MV-4-11 (cell line): Measurements from ENCODE around the gene DDC.

Source experiments
- DNase-seq: peaks from one replicate; lab custom pipeline; 2025; lab: John Stamatoyannopoulos, UW

The DDC gene

DNA sequence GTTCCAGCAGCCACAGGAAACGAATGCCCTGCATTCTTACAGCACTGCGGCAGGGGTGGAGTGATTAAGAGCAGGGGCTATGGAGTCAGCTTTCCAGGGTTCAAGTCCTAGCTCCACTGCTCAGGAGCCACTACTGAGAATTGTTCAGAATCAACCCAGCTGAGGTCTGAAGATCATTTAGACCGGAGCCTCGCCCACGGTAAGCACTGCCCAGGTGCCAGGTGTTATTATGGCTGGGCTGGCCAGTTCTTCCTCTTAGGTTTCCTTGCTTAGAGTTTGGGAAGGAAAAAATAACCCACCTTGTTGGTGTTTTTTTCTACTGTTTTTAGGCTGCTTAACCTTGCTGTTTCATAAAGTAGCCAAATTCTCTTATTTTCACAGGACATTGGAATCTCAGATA is 110.2 kb downstream of the DDC start:
- DNase-seq: no peak

DNA sequence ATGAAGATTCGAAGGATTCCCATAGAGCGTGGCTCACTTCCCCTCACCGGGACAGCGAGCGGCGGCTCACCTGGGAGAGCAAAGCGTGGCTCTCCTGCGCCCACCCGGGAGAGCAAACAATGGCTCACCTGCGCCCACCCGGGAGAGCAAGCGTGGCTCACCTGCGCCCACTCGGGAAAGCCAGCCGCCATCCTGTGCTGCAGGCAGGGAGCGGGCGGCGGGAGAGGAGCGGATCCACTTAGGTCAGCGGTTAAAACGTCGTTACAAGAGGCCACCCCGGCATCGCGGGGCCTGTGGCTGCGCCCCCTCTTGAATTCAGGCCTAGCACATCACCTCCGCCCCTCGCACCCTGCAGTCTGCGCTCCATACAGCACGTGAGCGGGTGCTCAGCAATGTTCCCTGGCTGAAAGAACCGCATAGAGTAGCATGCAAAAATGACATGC is 114.6 kb downstream of the DDC start:
- DNase-seq: no peak

DNA sequence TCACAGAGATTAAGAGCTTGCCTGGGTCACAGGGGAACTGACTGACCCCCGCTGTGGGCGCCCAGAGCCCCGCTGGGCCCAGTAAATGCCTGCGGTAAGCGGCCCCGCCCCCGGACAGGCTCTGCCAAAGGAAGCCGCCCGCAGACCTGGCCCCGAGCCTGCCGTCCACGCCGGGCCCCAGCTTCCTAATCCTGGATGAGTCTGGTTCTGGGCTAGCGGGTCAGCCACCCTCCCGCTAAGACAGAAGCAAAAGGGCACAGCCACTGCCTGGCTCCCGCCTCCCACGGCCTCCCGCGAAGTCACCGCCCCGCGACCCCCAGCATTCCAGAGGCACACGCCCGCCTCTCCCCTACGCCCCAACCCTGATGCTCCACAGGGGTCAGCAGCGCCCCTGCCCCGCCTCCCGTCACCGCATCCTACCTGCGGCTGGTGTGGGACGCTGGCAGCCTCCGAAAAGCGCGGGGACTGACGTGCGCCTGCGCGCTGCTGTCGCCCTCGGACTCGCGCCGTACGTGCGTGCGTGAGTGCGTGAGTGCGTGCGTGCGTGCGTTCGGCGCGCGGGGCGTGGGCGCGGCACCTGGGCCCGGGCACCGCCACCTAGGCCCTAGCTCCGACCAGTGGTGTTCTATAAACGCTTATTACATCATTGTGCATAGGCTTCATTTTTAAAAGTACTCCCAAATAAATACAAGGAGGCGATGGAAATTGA is 115.2 kb downstream of the DDC start, which contains the start of gene FIGNL1:
FIGNL1 (minus strand) TSS at position 470 of the 709 bp plus-strand sequence. CDS start 3,063 bp downstream, outside the sequence.
- peak; percentile 75 for DNase-seq

DNA sequence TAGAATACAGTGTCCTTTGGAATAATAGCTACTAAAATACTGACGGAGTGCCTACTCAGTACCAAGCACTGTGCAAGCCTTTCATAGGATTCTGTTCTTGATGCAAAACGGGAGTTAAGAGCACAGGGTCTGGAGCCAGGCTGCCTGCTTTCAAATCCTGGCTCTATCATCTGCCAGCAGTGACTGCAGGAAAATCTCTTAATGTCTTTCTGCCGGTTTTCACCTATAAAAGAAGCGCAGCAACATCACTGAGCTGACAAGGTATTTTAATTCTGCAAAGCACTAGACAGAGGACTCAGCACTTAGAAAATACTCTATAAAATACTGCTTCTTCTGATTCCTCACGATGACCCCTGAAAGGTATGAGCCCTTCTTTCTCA is 115.7 kb downstream of the DDC start:
- DNase-seq: no peak

DNA sequence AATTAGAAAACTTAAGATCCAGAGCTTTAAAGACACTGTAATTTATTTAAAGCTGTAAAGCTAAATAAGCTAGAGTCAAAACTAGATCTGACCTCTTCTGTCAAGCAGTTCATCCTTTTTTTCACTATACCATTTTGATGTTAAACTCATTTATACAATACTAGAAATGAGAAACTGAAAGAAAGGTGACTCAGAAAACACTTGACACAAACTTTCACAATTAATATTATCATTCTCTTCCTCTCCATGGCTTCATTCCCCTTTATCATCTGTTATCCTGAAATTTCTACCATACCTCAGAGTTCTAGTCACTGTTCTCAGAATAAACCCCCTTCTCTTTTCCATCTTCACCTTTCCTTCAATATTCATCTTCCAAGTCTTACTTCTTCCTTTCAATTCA is 116.4 kb downstream of the DDC start:
- DNase-seq: no peak

DNA sequence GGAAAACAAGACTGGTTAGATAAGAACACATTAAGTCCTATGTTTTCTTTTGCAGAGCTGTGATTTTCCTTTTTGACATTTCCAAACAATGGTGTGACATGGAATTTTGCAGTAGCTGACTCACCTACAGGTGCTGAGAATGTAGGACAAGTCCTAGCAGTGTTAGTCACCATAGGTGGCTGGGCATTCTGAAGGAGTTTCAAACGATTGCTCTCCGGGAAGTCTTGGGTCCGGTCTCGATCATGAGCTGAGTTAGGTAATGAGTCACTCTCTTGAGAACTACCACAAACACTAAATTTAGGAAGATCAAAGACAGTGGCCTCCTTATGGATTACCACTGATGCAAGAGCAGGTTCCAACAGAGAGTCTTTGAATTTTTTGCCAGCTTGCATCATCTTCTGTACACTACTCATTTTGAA is 118.7 kb downstream of the DDC start:
- peak; percentile 89 for DNase-seq

DNA sequence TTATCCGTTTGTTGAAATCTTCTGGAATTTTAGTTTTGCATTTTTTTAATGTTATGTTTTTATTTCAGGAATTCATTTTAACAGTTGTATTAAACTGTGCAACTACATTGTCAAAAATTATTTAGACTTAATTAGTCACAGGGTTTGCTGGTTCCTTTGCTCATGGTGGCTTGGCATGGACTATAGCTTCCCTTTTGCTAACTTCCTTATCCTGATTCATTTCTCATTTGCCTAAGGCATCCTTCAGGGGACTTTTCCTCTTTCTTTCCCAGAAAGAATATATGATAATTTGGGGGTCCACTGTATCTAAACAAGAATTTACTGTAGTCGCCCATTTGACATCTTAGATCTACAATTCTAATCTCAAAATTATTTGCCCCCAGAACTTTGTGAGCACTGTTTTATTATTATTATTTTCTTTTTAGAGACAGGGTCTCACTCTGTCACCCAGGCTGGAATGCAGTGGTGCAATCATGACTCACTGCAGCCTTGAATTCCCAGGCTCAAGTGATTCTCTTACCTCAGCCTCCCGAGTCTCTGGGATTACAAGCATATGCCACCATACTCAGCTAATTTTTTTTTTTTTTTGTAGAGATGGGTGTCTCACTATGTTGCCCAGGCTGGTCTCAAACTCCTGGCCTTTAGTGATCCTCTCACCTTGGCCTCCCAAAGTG is 128.9 kb downstream of the DDC start:
- peak; percentile 13 for DNase-seq

DNA sequence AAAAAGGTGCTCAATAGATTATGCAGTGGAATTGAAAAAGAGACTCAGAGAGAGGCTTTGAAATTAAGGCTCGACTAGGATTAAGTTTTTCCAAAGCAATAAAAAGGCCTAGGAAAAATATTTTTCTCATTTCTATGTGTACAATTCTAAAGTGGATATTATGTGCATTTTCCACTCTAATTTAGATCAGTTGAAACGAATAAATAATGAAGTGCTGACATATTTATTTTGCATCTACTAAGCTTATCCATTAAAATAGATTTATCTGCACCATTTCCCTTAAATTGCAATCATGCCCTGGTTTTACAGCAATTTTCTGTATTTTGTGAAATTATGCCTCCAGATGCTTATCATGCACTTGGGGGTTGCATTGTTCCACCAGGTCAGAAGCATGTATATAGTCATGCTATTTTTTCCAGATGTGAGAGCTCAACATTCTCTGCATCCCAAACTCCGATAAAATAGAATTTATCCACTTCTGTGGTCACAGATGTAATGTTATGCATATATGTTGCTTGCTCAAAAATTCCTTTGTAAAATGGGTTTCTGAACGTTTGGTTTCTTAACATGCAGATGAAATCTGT is 133.4 kb downstream of the DDC start:
- no peak for DNase-seq

DNA sequence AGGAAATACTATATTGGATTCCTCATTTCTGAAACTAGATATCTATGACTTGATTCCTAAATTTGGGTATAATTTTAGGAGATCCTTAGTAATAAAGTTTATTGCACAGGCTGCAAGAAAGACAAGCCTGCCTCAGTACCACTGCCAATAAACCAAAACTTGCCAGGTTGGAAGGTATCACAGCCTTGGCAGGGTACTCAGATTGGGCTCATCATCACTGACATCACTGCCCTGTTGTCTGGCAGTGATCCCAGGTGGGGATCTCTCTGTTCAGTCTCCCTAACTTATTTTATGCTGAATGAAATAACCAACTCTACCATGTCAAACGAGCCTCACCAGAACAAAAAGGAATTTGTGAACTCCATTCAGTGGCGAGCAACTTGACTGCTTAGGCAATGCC is 133.9 kb downstream of the DDC start:
- no peak for DNase-seq

DNA sequence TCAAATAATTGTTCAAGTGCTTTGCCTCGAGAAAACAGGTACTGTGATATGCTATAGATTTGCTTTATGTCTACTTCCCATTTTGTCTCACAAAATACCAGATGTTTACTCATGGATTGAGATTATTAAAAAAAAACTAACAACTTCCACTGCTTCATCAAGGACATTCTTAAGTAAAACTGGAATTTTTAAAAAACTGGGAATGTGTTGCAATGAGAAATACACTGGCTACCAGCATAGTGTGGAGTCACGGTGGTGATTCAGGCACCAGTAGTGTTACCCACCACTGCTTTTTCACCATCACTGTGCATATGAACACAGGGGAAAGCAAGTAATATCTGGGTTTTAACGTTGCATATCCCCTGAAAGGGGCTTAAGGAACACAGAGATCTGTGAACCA is 136.3 kb downstream of the DDC start:
- DNase-seq: no peak

DNA sequence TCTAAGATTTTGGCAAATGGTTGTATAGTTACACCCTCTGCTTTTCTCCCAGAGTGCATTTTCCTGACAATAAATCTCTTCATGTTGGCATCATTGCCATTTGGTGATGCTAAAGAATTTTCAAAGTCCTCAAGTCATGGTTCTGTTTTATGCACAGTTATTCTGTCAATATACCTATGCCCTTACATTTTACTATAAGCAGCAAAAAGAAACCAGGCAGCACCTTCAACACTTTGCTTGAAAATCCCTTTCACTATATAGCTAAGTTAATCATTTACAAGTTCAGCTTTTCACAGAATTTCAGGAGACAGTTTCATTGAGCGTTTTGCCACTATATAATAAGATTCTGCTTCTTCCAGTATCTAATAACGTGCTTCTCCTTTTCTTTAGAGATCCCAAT is 137.7 kb downstream of the DDC start:
- no peak for DNase-seq

DNA sequence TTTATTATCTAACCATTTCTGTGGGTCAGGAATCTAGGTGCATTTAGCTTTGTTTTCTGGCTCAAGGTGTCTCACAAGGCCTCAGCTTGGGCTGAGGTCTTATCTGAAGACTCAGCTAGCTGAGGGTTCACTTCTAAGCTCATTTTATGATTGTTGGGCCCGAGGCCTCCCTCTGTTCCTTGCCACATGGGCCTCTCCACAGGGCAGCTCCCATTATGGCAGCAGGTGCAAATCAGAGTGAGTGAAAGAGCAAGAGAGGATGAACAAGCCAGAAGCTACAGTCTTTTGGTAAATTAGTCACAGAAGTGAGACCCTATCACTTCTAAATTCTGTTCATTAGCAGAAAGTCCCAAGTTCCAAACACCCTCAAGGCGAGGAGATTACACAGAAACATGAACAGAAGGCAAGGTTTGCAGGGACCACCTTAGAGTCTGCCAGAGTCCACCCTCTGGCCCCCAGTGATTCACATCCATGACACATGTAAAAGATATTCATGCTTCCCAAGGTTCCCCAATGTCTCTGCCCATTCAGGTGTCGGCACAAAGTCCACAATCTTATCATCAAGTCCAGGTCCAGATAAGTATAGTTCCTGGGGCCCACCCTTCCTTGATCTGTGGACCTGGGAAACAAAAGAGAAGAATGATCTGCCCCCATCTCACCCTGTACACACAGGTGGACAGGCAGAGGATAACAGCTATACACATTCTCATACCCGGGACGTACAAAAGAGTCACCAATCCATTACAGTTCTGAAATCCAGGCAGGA is 138.7 kb downstream of the DDC start:
- no peak for DNase-seq

DNA sequence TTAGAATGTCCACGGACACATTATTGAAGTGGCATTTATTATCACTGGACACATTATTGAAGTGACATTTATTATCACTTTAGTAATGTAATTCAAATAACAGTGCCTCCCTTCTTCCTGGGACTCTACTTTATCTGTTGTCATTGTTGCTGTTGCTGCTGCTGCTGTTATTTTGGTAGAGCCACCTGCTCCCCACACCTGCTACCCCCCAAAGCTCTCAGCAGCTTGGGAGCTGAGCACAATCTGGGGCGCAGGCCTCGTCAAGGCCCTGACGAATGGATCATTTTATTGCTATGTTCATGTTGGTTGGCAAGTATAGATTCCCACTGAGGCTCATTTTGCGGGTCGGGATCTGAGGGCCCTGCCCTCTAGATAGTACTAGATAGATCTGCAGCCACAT is 139.9 kb downstream of the DDC start:
- DNase-seq: no peak

DNA sequence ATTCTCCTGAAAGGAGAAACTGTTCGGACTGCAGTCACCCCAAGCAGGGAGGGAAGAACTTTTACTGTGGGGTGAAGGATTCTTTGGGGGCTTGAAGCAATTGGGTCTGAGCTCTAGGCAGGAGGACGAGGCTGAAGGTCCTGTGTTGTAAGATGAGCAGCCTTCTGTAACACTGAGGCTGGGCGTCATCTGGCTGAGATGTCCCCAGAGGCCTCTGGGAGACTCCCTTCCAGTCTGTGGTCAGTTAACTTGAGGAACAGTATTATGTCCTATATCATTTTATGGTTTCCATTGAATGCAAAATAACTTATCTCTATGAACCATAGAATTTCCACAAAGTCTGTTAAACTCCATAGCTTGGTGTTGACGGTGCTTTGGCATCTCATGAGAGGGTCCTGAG is 141.3 kb downstream of the DDC start:
- DNase-seq: no peak

DNA sequence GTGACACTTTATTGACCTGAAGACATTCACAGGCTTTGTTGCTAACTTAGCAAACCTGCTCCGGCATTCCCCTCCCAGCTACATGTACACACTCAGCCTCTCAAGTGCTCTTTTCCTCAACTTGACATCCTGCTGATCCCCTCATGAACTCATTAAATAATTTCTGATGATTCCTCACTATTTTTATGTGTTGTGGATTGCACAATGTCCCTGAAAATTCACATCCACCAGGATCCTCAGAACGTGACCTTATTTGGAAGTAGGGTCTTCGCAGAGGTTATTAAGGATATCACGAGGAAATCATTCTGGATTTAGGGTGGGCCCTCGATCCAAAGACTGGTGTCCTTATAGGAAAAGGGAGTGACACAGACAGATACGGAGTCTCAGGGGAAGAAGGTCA is 142.3 kb downstream of the DDC start:
- DNase-seq: no peak

DNA sequence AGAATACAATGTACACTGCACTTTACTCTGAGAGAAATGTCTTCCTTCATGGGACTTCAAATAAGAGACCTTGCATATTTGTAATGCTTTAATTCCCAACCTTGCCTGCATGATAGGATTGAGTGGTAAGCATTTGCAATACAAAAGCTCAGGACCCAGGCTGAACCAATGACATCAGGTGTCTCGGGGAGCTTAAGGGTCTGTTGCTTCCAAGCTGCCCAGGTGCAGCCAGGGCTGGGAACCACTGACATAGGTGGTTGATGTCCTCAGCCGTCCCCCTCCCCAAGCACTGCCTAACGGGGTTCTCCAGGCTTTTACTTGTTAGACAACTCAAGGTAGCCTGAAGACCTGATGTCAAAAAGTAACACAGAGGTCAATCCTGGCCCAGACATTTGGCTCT is 144.2 kb downstream of the DDC start:
- no peak for DNase-seq

DNA sequence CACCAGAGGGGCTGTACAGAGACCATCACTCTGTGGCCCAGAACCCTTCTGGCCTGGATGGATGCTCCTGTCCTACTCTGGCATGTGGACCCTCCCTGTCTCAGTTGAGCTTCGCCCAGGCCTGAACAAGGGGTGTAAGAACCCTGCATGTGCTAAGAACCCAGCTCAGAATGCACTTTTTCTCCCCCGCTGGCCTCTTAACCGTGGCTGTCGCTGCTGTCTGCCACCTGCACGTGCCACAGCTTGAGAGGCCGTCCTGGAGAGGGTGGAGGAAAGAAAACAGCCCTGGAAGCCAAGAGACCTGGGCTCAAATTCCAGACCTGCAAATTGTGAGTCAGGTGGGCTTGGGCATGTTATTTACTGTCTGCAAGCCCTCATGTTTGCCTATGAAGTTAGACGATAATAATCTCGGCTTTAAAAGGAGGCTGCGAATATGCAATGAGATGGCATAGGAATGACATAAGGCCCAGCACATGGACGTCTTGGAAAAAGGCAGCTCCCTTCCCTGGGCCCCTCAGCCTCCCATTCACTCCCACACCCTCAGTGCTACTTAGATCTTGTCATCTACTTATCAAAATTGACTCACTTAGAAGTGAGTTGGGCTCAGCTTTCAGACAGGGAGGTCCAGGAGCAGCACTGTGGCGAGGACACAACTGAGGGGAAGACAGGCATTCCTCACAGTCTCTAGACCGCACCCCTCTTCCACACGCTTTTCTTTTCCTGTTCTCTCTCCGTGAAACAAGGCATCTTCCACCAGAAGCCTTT is 146.5 kb downstream of the DDC start:
- DNase-seq: no peak

DNA sequence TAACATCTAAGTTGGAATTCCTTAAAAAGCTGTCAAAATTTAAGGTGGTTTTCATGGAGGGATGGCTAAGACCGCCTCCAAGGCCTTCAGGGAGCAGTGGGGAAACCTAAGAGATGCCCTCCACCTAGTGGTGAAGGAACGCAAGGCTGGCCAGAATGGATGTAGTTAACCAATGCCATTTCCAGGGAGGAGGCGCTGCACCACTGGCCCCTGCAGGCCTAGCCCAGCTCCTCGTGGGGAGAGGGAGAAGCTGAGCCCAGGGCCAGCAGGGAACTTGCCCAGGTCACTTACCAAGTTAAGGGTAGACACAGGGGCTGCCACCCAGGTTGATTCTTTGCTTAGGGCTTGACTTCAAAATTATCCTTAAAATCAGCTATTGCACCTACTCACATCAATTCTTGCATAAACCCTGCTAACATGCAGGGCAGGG is 147.1 kb downstream of the DDC start:
- peak; percentile 80 for DNase-seq

DNA sequence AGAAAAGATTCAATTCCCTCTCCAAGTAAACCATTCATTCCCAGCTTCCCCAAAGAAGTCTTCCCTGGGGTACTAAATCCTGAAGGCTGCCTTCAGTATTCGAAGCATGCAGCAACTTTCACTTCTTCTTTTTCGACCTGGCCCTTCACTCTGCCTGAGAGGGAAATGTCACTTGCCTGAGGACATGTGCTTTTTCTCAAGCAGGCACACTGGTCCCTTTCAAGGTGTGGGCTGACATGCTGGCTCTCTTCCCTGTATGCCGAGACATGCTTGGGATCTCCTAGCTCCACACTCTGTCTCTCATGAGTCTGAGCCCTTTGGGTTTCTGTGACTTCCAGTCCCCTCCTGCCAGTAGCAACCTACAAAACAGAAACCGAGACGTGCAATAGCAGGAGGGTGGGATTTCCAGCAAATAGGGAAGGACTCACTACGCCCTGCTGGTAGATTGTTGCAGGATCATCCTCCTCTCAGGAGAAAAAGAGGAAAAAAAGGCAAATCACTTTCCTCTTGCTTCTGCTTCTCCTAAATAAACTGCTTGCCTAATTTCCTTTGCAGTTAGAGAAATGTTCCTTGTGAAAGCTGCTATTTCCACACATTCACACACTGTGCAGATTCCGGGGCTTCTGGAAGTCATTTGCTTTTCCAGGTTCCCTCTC is 148.6 kb downstream of the DDC start:
- peak; percentile 81 for DNase-seq

DNA sequence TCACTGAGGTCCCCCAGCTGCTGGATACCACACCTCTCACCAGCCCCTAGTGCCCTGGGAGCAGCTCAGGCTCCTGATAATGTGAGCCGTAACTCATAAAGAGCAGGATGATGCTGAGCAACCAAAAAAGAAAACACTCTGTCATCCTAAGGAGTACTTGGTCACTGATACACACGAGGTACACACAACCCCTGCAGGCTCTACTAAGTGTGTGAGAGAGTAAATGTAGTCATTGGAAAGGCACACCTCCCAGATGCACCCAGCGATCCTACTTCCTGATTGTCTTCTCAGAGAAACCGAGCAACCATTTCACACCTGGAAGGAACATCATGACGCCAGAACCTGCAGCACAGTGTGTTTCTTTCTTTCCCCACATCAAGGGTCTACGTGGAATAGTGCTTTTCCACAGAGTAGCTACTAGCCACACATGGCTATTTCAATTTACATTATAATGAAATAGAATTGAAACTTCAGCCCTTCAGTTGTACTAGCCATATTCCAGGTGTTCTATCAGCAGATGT is 149.3 kb downstream of the DDC start:
- DNase-seq: no peak

DNA sequence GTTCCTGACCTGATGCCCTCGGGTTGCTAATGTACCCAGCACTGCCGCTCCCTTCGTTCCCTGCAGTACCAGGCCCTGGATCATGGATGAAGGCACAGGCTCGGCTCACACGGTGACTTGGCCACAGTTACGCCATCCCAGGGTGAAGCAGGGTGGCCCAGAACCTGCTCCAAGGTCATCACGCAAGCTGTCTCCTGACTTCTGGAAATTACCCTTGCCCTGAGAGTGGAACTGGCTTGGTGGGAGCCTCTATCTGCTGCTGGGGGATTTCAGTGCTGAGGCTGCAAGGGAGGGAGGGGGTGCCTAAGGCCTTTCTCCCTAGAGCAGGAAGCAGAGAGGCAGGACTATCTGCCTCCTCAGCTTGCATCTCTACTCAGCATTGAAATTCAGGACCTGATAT is 151.6 kb downstream of the DDC start:
- DNase-seq: no peak
